LNCAP (cell line): Measurements from ENCODE around the gene ITPKB.

Experiments
- CTCF ChIP-seq: fragments of 450-650 bp; IDR thresholded peaks from 2 replicates; pipeline ENCODE4 v1.5.1; 2017; ENCODE audit warnings: mild to moderate bottlenecking

The ITPKB gene

GRCh38 chr1:226676381-226676780 is 62.7 kb downstream of the ITPKB start:
- TF ChIP-seq CTCF = no peak

- no peak for TF ChIP-seq CTCF
Measured at GRCh38 chr1:226675715-226676357, 63.2 kb downstream of the ITPKB start.

DNA sequence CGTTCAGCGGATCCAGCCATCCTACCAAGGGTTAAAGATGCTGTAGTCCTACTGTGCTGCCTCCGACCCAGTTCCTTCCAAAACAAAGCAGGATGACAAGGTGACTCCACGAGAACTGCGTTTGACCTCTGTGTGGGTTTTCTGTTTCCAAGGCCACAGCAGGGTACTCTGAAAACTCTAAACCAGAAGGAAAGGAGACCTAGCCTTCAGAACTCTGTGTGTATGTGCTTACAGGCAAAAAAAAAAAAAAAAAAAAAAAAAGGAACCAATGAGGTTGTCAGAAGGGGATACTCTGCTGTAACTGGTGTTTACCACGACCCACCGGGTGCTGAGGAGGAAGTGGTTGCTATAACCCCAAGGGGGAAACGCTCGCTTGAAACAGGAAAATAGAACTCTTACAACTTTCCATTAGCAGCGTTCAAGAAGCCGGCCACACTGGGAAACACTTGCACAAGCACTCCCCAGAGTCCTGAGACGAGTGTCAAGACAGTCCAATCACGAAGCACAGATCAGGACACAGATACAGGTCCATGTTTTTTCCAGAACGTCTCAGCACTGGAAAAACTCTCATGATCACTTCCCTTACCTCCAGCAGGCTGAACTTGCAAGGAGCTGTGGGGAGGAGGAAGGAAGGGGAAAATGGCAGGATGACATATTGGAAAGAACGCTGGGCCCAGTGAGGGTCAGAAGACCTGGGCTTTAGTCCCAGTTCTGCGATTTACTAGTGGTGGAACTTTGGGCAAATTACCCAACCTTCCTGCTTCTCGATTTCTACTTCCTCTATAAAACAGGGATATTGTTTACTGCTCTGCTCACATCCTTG is 64.0 kb downstream of the ITPKB start:
- TF ChIP-seq CTCF = no peak

DNA sequence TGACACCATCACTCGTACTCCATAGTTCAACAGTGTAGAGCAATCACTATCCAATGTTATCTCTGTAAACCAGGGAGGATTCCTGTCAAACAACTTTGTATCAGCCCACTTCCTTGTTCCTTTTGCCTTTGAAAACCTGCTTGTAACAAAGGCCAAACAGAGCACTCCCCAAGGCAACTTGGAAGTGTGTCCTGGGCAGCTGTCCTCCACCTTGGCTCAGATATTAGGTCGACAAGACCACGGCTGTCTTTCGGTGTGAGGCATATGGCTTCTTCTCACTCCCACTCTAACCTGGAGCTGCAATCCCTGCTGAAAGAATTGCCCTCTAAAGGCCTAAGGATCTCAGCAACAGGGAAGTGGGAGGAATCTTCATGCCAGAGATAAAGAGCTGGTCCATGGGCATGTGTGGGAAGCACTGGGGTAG is 66.7 kb downstream of the ITPKB start:
- TF ChIP-seq CTCF = no peak

- TF ChIP-seq CTCF = no peak
Measured at GRCh38 chr1:226671277-226671676, 67.8 kb downstream of the ITPKB start.

- no peak for TF ChIP-seq CTCF
Measured at GRCh38 chr1:226670073-226670472, 69.0 kb downstream of the ITPKB start.

- no peak for TF ChIP-seq CTCF
Measured at GRCh38 chr1:226668173-226668560, 70.9 kb downstream of the ITPKB start.
